Smooth muscle cell (in vitro differentiated cells): Measurements from ENCODE around the gene KBTBD2. TPM values are rescaled to one million over a fixed set of nuclear protein-coding genes. Genes with fewer than 3 reads are reported as not detected.

Experiments used
- DNase-seq: peaks from one replicate; lab custom pipeline; 2025; ENCODE audit not compliant: unreplicated experiment; lab: John Stamatoyannopoulos, UW
- H2AFZ ChIP-seq: fragments of 200-600 bp; sonication (generic); 2 replicates; pipeline ENCODE4 v1.6.0; 2016; ENCODE audit warnings: antibody characterized with exemption, low read depth, mild to moderate bottlenecking
- H3F3A ChIP-seq: fragments of 200-600 bp; sonication (generic); 2 replicates; pipeline ENCODE4 v1.6.0; 2017; ENCODE audit warnings: antibody characterized with exemption, low read depth
- H3K27ac ChIP-seq: fragments of 200-600 bp; sonication (generic); 2 replicates; pipeline ENCODE4 v1.5.1; 2016; ENCODE audit warnings: low read depth, mild to moderate bottlenecking
- H3K27me3 ChIP-seq: fragments of 200-600 bp; sonication (generic); 2 replicates; pipeline ENCODE4 v1.6.1; 2016; ENCODE audit warnings: low read depth, mild to moderate bottlenecking
- H3K36me3 ChIP-seq: fragments of 200-600 bp; sonication (generic); 2 replicates; pipeline ENCODE4 v1.5.1; 2016; ENCODE audit warnings: low read depth
- H3K4me1 ChIP-seq: fragments of 200-600 bp; sonication (generic); 2 replicates; pipeline ENCODE4 v1.5.1; 2016; ENCODE audit warnings: low read depth
- H3K4me2 ChIP-seq: fragments of 200-600 bp; sonication (generic); 2 replicates; pipeline ENCODE4 v1.6.0; 2016; ENCODE audit warnings: mild to moderate bottlenecking
- H3K4me3 ChIP-seq: fragments of 200-600 bp; sonication (generic); 2 replicates; pipeline ENCODE4 v1.5.1; 2016; ENCODE audit warnings: mild to moderate bottlenecking
- H3K79me2 ChIP-seq: fragments of 200-600 bp; sonication (generic); 2 replicates; pipeline ENCODE4 v1.6.0; 2016; ENCODE audit warnings: low read depth, mild to moderate bottlenecking
- H3K9ac ChIP-seq: fragments of 200-600 bp; sonication (generic); 2 replicates; pipeline ENCODE4 v1.6.0; 2016; ENCODE audit warnings: low read depth
- H3K9me3 ChIP-seq: fragments of 200-600 bp; sonication (generic); replicated peaks from 2 replicates; pipeline ENCODE4 v1.5.1; 2016; ENCODE audit warnings: low read depth
- H4K20me1 ChIP-seq: fragments of 200-600 bp; sonication (generic); 2 replicates; pipeline ENCODE4 v1.6.0; 2016; ENCODE audit warnings: low read depth
- CTCF ChIP-seq: fragments of 200-600 bp; sonication (generic); IDR thresholded peaks from 2 replicates; pipeline ENCODE4 v1.5.1; 2017; ENCODE audit warnings: borderline replicate concordance, mild to moderate bottlenecking, antibody characterized with exemption; ENCODE audit not compliant: insufficient read depth, poor library complexity, severe bottlenecking
- WGBS: methylation state at CpG from one replicate; pipeline ENCODE4 v1.1.7; 2016; ENCODE audit warnings: low lambda C conversion rate; 5-methylcytosine and 5-hydroxymethylcytosine counted together
- polyA plus RNA-seq: library from polyadenylated mRNA; unstranded; fragments of >200 nt; fragmentation: Nextera tagmentation; extraction: Ambion mirVana; gene quantifications from 2 replicates; pipeline ENCODE4 v1.2.1, GENCODE V29; 2016
- total RNA-seq: library from RNA; depleted of rRNA; stranded (reverse); fragments of >200 nt; gene quantifications from 2 replicates; pipeline ENCODE4 v1.2.3, GENCODE V29; 2014

KBTBD2 gene
- total and polyA plus RNA-seq, 2 experiments from 2014 or later: 25.6 to 32.7 TPM

- H4K20me1 ChIP-seq: peaks cover 68% of the 10 kb centered on the region
- H3K79me2 ChIP-seq: peaks cover 72% of the 10 kb centered on the region
- peak overlapping the region; percentile 14 for H3K27ac ChIP-seq
- DNase-seq: no peak
- H3K4me3 ChIP-seq: no peak overlapping the region
- H3K9ac ChIP-seq: no peak overlapping the region
- H3K36me3 ChIP-seq: no peaks in the 10 kb centered on the region
- no peaks in the 10 kb centered on the region for H3K27me3 ChIP-seq
- 95% methylated on average over 6 of the region's 6 CpGs for WGBS
- H3K9me3 ChIP-seq: no peaks in the 10 kb centered on the region
- H3K4me2 ChIP-seq: peak overlapping the region; percentile 14
- no peak for TF ChIP-seq CTCF
- peaks cover 10% of the 10 kb centered on the region for H3F3A ChIP-seq
- H3K4me1 ChIP-seq: peaks cover 15% of the 10 kb centered on the region
- no peak overlapping the region for H2AFZ ChIP-seq
These were observed 3.1 kb downstream of the KBTBD2 start for GRCh38 chr7:32888505-32888904.

GRCh38 chr7:32887395-32887794 lies 4.2 kb downstream of the KBTBD2 start:
- Histone ChIP-seq H3K27me3 (no peaks in the 10 kb centered on the region), H3K79me2 (peaks cover 83% of the 10 kb centered on the region), H3K27ac (no peak overlapping the region), H3K4me2 (no peak overlapping the region), H4K20me1 (peaks cover 80% of the 10 kb centered on the region), H2AFZ (no peak overlapping the region), H3K36me3 (no peaks in the 10 kb centered on the region), H3K9ac (no peak overlapping the region), H3F3A (peaks cover 2% of the 10 kb centered on the region), H3K4me3 (no peak overlapping the region), H3K4me1 (peaks cover 9% of the 10 kb centered on the region), H3K9me3 (no peaks in the 10 kb centered on the region)
- no peak for TF ChIP-seq CTCF
- no peak for DNase-seq
- WGBS: 97% methylated on average over 3 of the region's 3 CpGs

- no peaks in the 10 kb centered on the region for H3K36me3 ChIP-seq
- H3K4me1 ChIP-seq: no peaks in the 10 kb centered on the region
- peaks cover 97% of the 10 kb centered on the region for H3K79me2 ChIP-seq
- H3K9ac ChIP-seq: no peak overlapping the region
- no peaks in the 10 kb centered on the region for H3K9me3 ChIP-seq
- H3K4me2 ChIP-seq: no peak overlapping the region
- TF ChIP-seq CTCF: no peak
- no peak for DNase-seq
- no peak overlapping the region for H2AFZ ChIP-seq
- no peaks in the 10 kb centered on the region for H3F3A ChIP-seq
- H4K20me1 ChIP-seq: peaks cover 100% of the 10 kb centered on the region
- H3K27ac ChIP-seq: no peak overlapping the region
- H3K27me3 ChIP-seq: no peaks in the 10 kb centered on the region
- WGBS: 93% methylated on average over 2 of the region's 2 CpGs
- no peak overlapping the region for H3K4me3 ChIP-seq
These were observed 10.2 kb downstream of the KBTBD2 start for GRCh38 chr7:32881074-32881982.
